HEK293T (cell line): ENCODE data around the gene RPS27A.

ENCODE experiments used
- ARNT ChIP-seq: fragments of 450-650 bp; IDR thresholded peaks from 2 replicates; pipeline ENCODE4 v1.6.1; 2017; ENCODE audit warnings: mild to moderate bottlenecking
- BHLHE40 ChIP-seq: fragments of 450-650 bp; IDR thresholded peaks from 2 replicates; pipeline ENCODE4 v1.6.1; 2016; ENCODE audit warnings: mild to moderate bottlenecking, moderate library complexity, borderline replicate concordance
- ELF4 ChIP-seq: fragments of 450-650 bp; IDR thresholded peaks from 2 replicates; pipeline ENCODE4 v1.6.1; 2017; ENCODE audit warnings: antibody characterized with exemption
- FOXA1 ChIP-seq: fragments of 450-650 bp; IDR thresholded peaks from 2 replicates; pipeline ENCODE4 v1.6.1; 2016; ENCODE audit warnings: mild to moderate bottlenecking
- FOXK2 ChIP-seq: fragments of 450-650 bp; IDR thresholded peaks from 2 replicates; pipeline ENCODE4 v1.6.1; 2016; ENCODE audit warnings: mild to moderate bottlenecking
- FOXM1 ChIP-seq: fragments of 450-650 bp; IDR thresholded peaks from 2 replicates; pipeline ENCODE4 v1.6.1; 2017; ENCODE audit warnings: mild to moderate bottlenecking, borderline replicate concordance
- HDGF ChIP-seq: fragments of 450-650 bp; IDR thresholded peaks from 2 replicates; pipeline ENCODE4 v1.6.1; 2017; ENCODE audit warnings: antibody characterized with exemption, borderline replicate concordance
- L3MBTL2 ChIP-seq: fragments of 450-650 bp; conservative IDR thresholded peaks from 2 replicates; pipeline ENCODE4 v1.6.1; 2016; ENCODE audit warnings: mild to moderate bottlenecking
- LEF1 ChIP-seq: fragments of 450-650 bp; IDR thresholded peaks from 2 replicates; pipeline ENCODE4 v1.6.1; 2017; ENCODE audit warnings: mild to moderate bottlenecking, borderline replicate concordance
- NFRKB ChIP-seq: fragments of 450-650 bp; IDR thresholded peaks from 2 replicates; pipeline ENCODE4 v1.6.1; 2016; ENCODE audit warnings: mild to moderate bottlenecking, moderate library complexity
- SP1 ChIP-seq: fragments of 450-650 bp; IDR thresholded peaks from 2 replicates; pipeline ENCODE4 v1.6.1; 2017
- SUZ12 ChIP-seq: fragments of 450-650 bp; IDR thresholded peaks from 2 replicates; pipeline ENCODE4 v1.6.1; 2016; ENCODE audit warnings: mild to moderate bottlenecking
- TARDBP ChIP-seq: fragments of 450-650 bp; IDR thresholded peaks from 2 replicates; pipeline ENCODE4 v1.6.1; 2016
- ZNF384 ChIP-seq: fragments of 450-650 bp; IDR thresholded peaks from 2 replicates; pipeline ENCODE4 v1.6.1; 2016

GRCh38 chr2:55236992-55237543 lies 4.6 kb downstream of the RPS27A start:
- TF ChIP-seq LEF1 (no peak), FOXA1 (no peak), SP1 (no peak), FOXM1 (no peak), FOXK2 (no peak), NFRKB (no peak), BHLHE40 (no peak), ZNF384 (no peak), TARDBP (no peak), ELF4 (no peak), HDGF (no peak), L3MBTL2 (no peak), SUZ12 (no peak), ARNT (no peak)
